HEK293T (cell line): ENCODE measurements around the gene MYBPC3.

Source experiments
- BHLHE40 ChIP-seq: fragments of 450-650 bp; IDR thresholded peaks from 2 replicates; pipeline ENCODE4 v1.6.1; 2016; ENCODE audit warnings: mild to moderate bottlenecking, moderate library complexity, borderline replicate concordance
- ELF4 ChIP-seq: fragments of 450-650 bp; IDR thresholded peaks from 2 replicates; pipeline ENCODE4 v1.6.1; 2017; ENCODE audit warnings: antibody characterized with exemption
- SP1 ChIP-seq: fragments of 450-650 bp; IDR thresholded peaks from 2 replicates; pipeline ENCODE4 v1.6.1; 2017

- TF ChIP-seq ELF4, result no peak
- TF ChIP-seq BHLHE40, result no peak
- no peak for TF ChIP-seq SP1
Measured at GRCh38 chr11:47337229-47337924, 15.1 kb downstream of the MYBPC3 start.
